Spleen (tissue), 7 donors: ENCODE results near the gene SLC36A3.

Experiments used
- POLR2A ChIP-seq, 3 donors: fragments of 450-650 bp; IDR thresholded peaks; one replicate each; pipeline ENCODE4 v1.5.1; 2017; ENCODE audit warnings: antibody characterized with exemption in 3 of 3, mild to moderate bottlenecking in 1 of 3
- POLR2AphosphoS5 ChIP-seq, 3 donors: sonication (generic); formaldehyde crosslinking; IDR thresholded peaks; one replicate each; pipeline ENCODE4 v1.5.1; 2017; ENCODE audit warnings: antibody characterized with exemption in 3 of 3
- TF ChIP-seq, protein P1 (sequence below), 11 experiments: fragments of 200-600 bp in 7 of 11; fragments of 450-650 bp in 4 of 11; sonication (generic) in 4 of 11; IDR thresholded peaks in 8 of 11; conservative IDR thresholded peaks in 3 of 11; 1 replicate in 7 of 11; 2 replicates in 4 of 11; pipeline versions ENCODE4 v1.4.0 to v1.8.0; 2016 to 2021; ENCODE audit warnings: antibody characterized with exemption in 11 of 11, inconsistent platforms in 4 of 11, mild to moderate bottlenecking in 1 of 11
- donor health status: DM: no; HTN: no; CAD: no; lungs with moderate emphysema.
- donor health status: DM: no; HTN: no; CAD: no.
- donor health status: DM: no; HTN: no; CAD: no.

GRCh38 chr5:151239237-151239861, 64.2 kb downstream of the SLC36A3 start:
- TF ChIP-seq, protein P1, sequence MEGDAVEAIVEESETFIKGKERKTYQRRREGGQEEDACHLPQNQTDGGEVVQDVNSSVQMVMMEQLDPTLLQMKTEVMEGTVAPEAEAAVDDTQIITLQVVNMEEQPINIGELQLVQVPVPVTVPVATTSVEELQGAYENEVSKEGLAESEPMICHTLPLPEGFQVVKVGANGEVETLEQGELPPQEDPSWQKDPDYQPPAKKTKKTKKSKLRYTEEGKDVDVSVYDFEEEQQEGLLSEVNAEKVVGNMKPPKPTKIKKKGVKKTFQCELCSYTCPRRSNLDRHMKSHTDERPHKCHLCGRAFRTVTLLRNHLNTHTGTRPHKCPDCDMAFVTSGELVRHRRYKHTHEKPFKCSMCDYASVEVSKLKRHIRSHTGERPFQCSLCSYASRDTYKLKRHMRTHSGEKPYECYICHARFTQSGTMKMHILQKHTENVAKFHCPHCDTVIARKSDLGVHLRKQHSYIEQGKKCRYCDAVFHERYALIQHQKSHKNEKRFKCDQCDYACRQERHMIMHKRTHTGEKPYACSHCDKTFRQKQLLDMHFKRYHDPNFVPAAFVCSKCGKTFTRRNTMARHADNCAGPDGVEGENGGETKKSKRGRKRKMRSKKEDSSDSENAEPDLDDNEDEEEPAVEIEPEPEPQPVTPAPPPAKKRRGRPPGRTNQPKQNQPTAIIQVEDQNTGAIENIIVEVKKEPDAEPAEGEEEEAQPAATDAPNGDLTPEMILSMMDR (IDR thresholded peaks at IDR 0.05 in 8 of 11, conservative IDR thresholded peaks at IDR 0.05 in 3 of 11): peak; percentile 48 to 94 (median 83)
- peak in 2 of 3 donors; percentile 42 to 83 for TF ChIP-seq POLR2AphosphoS5 (IDR thresholded peaks at IDR 0.05)
- no peak for TF ChIP-seq POLR2A (IDR thresholded peaks at IDR 0.05)
